Stimulated activated CD4-positive, alpha-beta T cell treated with anti-CD3 and anti-CD28 coated beads, Interleukin-2, amount 100 ng/mL, for 48 hours (primary cell): Measurements from ENCODE around the gene PYCR2.
"Not testable (repeated sequence)": the region's sequence is repeated elsewhere in the genome, so short reads cannot be mapped to it uniquely, and the experiment has no call there.

Experiments used
- DNase-seq, 2 donors: peaks; one replicate each; pipeline ENCODE4 v3.0.0-alpha.2; 2020

The PYCR2 gene

GRCh38 chr1:225888898-225889601, 35.0 kb downstream of the PYCR2 start, which contains the start of gene LEFTY1:
Gene LEFTY1 (minus strand): TSS chr1:225889146. CDS start chr1:225889066, 80 bp downstream.
- no peak for DNase-seq

GRCh38 chr1:225888289-225888897, 35.7 kb downstream of the PYCR2 start:
- no peak for DNase-seq

DNA sequence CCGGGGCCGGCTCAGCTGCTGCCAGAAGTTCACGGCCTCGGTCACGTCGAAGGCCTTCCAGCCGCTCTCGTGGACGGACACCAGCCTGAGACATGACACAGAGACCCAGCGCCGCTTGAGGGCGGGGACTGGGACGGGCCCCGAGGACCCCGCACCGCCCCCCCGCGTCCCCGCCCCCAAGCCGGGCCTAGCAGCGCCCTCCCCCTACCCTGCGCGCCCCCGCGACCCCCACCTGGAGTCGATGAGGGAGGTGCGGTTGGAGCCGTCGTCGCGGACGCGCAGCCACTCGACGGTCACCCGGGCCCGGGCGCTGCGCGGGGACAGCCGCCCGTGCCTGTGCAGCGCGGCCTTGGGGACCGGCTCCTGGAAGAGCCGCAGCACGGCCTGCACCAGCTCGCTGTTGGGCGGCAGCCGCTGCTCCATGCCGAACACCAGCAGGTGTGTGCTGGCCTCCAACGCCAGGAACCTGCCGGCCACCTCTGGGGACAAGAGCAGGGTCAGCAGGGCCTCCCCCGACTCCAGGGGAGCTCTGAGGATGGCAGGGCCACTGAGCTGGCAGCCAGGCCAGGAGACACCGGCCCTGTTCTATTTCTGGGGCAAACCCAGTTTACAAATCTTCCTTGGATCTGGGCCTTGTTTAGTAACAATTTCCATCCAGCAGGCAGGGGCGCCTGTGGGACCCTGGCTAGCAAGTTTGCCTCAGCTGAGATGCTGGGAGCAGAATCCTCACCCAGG, 36.3 kb downstream of the PYCR2 start:
- DNase-seq: not testable (repeated sequence)

- no peak for DNase-seq
Observed at GRCh38 chr1:225887030-225887314, 37.1 kb downstream of the PYCR2 start.

- DNase-seq: no peak
Observed at GRCh38 chr1:225886159-225887029, 37.7 kb downstream of the PYCR2 start.

DNA sequence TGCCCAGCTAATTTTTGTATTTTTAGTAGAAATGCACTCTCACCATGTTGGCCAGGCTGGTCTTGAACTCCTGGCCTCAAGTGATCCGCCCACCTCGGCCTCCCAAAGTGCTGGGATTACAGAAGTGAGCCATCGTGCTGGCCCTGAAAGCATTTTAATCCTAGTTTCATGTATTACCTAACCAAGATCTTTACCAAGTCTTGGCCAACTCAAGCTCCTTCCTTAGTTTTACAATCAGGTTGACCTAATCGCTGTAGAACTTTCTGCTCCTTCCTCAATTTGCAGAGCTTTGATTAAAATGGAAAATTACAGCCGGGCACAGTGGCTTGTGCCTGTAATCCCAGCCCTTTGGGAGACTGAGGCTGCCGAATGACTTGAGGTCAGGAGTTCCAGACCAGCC, 38.7 kb downstream of the PYCR2 start:
- DNase-seq: no peak

DNA sequence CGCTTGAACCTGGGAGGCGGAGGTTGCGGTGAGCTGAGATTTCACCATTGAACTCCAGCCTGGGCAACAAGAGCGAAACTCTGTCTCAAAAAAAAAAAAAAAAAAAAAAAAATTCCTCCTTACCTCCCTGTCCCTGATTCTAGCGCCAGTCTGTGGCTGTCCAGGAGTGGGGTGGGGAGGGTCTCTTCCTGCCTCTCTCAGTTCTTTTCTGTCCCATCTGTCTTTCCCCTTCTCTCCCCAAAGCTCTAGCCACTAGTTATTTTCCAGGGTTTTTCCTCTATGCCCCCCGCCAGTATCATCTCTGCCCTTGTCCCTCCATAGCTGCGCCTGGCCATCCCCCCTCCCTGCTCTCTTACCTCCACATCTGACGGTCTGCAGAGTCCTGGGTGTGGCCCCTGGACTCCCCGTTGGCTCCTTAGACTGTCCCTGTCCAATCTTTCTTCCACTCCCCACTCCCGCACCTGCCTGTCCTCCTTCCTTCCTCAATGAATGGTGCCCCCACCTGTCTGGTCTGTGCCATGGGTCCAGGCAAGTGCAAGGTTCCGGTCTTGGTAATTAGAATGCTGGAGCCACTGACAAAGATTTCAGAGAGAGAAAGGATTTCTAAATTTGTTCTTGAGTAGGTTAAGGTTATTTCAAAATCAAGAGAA, 40.3 kb downstream of the PYCR2 start:
- no peak for DNase-seq

DNA sequence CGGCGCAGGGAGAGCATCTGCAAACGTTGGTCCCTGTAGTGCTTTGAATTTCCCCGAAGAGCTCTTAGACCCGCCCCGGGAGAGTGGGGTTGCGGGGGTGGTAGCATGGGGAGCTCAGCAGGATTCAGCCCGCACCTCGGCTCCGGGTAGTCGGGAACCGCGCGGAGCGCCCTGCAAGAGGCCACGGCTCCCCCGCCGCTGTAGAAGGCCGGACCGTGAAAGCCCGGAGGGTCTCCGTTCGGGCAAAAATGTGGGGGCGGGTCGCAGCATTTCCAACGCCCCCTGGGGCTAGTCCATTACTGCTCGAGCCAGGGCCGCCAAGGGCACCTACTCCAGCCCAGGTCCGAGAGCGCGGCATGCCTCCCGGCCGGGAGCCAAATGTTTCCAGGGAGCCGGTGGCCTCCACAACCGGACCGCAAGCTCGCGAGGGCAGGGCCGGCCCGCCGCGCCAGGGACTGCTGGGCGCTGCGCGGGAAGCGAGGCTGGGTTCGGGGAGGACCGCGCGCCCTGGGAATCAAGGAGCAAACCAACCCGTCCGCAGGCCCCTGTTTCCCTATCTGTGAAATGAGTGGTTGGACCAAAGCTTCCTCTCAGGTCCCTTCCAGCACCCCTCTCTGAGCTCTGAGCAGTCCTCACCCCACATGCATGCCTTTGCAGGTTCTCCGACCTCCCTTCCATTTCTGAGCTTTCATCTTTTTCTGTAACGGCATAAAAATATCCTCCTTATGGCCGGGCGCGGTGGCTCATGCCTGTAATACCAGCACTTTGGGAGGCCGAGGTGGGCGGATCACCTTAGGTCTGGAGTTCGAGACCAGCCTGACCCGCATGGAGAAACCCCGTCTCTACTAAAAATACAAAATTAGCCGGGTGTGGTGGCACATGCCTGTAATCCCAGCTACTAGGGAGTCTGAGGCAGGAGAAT, 41.1 kb downstream of the PYCR2 start:
- DNase-seq: peak; percentile 30 to 32

DNA sequence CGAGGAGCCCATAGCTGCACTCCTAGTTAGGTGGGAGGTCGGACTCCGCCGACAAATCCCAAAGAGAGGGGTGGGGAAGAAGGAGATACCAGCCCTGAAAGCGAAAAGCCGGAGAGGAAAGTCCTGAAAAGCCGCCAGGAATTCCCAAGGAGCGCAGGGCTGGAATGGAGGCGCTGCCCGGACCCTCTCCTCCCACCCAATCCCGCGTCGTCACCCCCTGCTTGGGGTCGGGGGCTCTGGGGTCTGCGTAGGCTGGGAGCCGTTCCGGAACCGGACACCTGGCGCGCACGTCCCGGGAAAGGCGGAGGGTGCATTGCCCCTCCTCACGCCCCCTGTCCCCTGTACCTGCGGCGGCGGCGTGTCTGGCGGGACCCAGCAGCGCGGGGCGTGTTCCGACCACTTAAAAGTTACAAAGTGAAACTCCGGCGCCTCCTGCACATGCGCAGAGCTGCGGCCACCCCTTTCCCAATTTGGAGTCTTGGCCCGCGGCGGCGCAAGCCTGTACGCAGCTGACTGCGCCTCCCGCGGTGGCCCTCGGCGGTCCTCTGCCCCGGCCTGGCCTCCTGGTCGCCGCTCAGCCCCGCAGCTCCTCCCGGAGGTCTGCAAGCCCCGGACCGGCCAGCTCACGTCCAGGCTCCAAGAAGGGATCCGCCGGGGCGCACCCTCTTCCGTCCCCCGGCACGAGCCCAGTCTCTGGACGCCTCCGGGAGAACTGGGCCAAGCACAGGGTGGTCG, 41.9 kb downstream of the PYCR2 start, which contains the start of gene TMEM63A:
TSS of gene TMEM63A (minus strand) at position 422 of the 735 bp plus-strand sequence. CDS start 4,800 bp downstream, outside the sequence.
- DNase-seq: peak; percentile 79 to 80

GRCh38 chr1:225881081-225881958, 42.7 kb downstream of the PYCR2 start:
- peak in 1 of 2 donors; percentile 43 for DNase-seq

- no peak for DNase-seq
Observed at GRCh38 chr1:225880636-225881035, 43.4 kb downstream of the PYCR2 start.

GRCh38 chr1:225880222-225880588, 43.8 kb downstream of the PYCR2 start:
- no peak for DNase-seq

DNA sequence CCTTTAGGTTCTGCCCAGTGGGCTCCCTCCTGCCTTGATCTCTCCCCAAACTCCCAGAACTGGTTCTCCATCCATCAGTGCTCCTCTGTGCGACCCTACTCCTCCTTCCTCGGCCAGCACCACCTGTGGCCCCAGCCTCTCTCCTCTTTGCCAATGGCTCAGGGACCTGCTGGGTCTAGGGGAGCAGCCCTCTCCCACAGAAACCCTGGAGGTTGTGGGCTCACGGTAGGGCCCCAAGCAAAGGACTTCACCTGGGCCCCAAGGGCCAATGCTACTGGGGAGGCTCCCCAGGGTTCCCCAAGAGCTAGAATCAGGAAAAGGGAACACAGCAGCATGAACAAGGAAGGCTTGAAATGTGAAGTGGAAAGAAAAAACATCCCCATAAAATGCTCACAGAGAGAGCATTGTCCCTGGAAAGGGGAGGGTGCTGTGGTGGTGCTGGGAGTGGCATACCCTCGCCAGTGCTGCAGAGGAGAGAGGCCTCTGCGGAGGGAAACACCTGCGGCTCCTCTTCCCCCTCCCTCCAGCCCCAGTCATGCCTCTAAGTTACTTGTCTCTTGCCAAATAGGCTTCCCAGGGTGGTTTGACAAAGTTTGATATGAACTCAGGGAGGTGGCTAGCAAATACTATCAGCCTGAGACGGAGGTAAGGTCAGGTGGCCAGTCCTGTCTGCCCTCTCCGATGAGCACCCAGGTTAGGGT, 44.4 kb downstream of the PYCR2 start:
- DNase-seq: no peak

DNA sequence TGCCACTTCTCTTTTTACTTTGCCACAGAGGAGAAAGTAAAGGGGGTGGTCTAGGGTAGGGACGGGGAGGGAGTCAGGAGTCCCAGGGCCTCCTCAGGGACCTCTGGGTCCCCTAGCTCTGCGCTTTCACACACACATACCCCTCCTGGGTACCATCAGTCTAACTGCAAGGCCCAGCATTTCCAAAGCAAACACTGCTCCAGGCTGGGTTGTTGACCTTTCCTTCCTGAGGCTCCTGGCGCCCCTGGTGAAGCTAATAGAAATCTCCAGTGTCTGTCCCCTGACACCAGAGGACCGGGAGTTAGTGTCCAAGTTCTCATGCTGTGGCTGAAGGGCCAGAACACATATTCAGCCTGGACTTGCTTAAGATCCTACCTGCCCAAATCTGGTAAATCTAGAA, 45.8 kb downstream of the PYCR2 start:
- no peak for DNase-seq

- DNase-seq: no peak
Observed at GRCh38 chr1:225877580-225877979, 46.5 kb downstream of the PYCR2 start.

DNA sequence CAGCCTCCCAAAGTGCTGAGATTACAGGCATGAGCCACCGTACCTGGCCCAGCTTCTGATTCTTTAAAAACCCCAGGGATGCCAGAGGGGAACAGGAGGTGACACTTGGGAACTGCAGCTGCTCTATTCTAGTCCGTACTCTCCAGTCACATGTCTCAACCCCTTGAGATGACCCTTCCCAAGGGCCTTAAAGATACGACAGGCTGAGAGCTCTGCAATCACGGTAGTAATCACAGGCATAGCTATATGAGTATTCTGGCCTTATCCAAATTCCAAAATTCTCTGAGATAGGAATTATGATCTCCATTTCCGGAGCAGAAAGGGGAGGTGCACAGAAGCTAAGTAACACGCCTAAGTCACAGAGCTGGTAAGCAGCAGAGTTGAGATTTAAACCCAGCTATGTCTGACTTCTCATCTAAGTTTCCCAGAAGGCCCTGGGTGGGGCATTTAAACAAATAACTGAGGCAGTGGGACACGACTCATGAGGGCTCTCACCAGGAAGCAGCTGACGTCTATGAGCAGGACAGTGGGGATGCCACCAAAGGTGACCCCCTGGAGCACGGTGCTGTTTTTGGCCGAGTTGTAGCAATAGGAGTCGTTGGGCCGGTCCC, 47.0 kb downstream of the PYCR2 start:
- DNase-seq: no peak

DNA sequence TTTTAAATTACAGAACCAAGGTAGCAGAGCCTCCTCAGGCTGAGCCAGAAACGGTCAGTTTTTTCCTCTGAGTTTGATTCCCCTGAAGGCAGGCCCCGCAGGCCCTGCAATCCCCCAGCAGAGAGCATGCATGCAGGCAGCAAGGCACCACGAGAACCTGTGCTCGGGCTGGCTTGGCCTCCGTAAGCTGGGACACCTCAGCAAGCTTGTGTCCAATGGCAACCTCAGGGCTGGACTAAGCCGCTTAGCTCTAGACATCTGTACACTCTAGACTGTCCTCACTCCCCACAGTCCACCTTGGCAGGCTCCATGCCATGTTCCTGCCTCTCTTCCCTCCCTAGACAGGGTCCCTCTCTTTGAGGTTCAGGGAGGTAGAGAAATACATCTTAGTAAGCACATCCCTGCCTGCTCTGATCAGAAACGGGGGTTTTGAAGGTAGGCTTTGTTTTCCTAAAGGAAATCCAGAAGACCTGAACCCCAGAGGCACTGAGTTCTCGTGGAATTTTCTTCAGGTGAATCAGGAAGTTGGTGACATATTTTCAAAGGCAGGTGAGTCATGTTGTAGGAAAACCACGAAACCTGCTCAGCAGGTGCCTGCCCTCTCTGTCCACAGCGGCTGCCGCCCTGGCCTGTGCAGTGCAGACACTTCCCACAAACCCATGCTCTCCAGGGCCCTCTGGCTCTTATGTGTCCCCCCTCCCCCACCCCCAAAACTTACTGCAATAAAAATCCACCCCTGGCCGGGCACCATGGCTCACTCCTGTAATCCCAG, 48.8 kb downstream of the PYCR2 start:
- DNase-seq: no peak

DNA sequence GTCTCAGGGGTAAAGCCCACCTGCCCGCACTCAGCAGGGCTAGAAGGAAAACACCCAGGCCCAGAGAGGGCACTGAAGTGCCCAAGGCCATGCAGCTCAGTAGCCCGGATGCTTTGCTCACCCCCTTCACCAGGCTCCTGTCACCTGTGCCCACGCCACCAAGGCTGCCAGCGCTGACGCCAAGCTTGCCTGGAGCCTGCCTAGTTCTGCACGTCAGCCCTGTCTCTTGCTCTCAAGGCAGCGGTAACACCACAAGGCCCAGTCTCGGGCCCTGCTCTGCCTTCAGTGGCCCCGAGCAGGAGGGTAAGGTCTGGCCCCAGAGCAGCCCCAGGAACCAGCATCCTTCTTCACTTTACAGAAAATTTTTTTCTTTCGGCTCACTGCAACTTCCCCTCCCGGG, 49.6 kb downstream of the PYCR2 start:
- DNase-seq: no peak
